GM21786 (cell line): Measurements from ENCODE around the gene EVL.
"Not testable (repeated sequence)": the region's sequence is repeated elsewhere in the genome, so short reads cannot be mapped to it uniquely, and the experiment has no call there.

Source experiments
- ATAC-seq: cut with Tn5 transposase; IDR thresholded peaks from one replicate; pipeline ENCODE4 v1.9.1; 2021; ENCODE audit not compliant: unreplicated experiment

EVL gene

GRCh38 chr14:100065111-100065871 is at the start of gene EVL:
TSS of gene EVL (plus strand) at chr14:100065422. CDS start at chr14:100065501, 79 bp downstream.
- peak; percentile 49 for ATAC-seq

GRCh38 chr14:100017553-100017952 is 47.7 kb upstream of the EVL start:
- no peak for ATAC-seq

GRCh38 chr14:100018054-100018453 is 47.2 kb upstream of the EVL start:
- no peak for ATAC-seq

- no peak for ATAC-seq
Measured at GRCh38 chr14:100018482-100018881, 46.7 kb upstream of the EVL start.

- no peak for ATAC-seq
Measured at GRCh38 chr14:100019156-100019744, 46.0 kb upstream of the EVL start.

- ATAC-seq = no peak
Measured at GRCh38 chr14:100020629-100021028, 44.6 kb upstream of the EVL start.

- no peak for ATAC-seq
Measured at GRCh38 chr14:100022772-100023451, 42.3 kb upstream of the EVL start.

GRCh38 chr14:100025111-100025510 is 40.1 kb upstream of the EVL start:
- ATAC-seq = peak; percentile 62

GRCh38 chr14:100027771-100028490 is 37.3 kb upstream of the EVL start:
- ATAC-seq = no peak

GRCh38 chr14:100028990-100029677 is 36.1 kb upstream of the EVL start:
- ATAC-seq = no peak

- ATAC-seq = not testable (repeated sequence)
Measured at GRCh38 chr14:100030006-100030405, 35.2 kb upstream of the EVL start.

- ATAC-seq = no peak
Measured at GRCh38 chr14:100030452-100031153, 34.6 kb upstream of the EVL start.

GRCh38 chr14:100031506-100032281 is 33.5 kb upstream of the EVL start:
- no peak for ATAC-seq

GRCh38 chr14:100032738-100033137 is 32.5 kb upstream of the EVL start:
- ATAC-seq = no peak

GRCh38 chr14:100033347-100034075 is 31.7 kb upstream of the EVL start:
- no peak for ATAC-seq

- ATAC-seq = no peak
Measured at GRCh38 chr14:100034468-100034867, 30.8 kb upstream of the EVL start.

GRCh38 chr14:100034961-100035500 is 30.2 kb upstream of the EVL start:
- ATAC-seq = no peak

GRCh38 chr14:100035700-100036099 is 29.5 kb upstream of the EVL start:
- no peak for ATAC-seq

GRCh38 chr14:100037353-100037752 is 27.9 kb upstream of the EVL start:
- no peak for ATAC-seq
